HepG2 (cell line): ENCODE measurements around the gene RAB36. TPM values are rescaled to one million over a fixed set of nuclear protein-coding genes. Genes with fewer than 3 reads are reported as not detected.

Experiments
- ATAC-seq: fragments of 200-7000 bp; cut with Tn5 transposase; 3 replicates; pipeline ENCODE4 v1.9.1; 2020; ENCODE audit warnings: mild to moderate bottlenecking, moderate library complexity
- BruUV-seq: library from RNA; stranded (reverse); fragments of 400-500 nt; replicated peaks from 2 replicates; lab custom pipeline; 2021; lab: Mats Ljungman, UMichigan
- CTCF ChIA-PET: fragments of 300-600 bp; formaldehyde crosslinking; extraction: SDS; loops from one replicate; lab custom pipeline; 2021; ENCODE audit warnings: low total read pairs, inconsistent platforms, low intra/inter-chr PET ratio; lab: Yijun Ruan, JAX
- POLR2A ChIA-PET: fragments of 350-600 bp; sonication (Branson Sonifier 250); formaldehyde crosslinking; loops from one replicate; lab custom pipeline; 2020; ENCODE audit warnings: antibody characterized with exemption, inconsistent platforms; lab: Yijun Ruan, JAX
- DNase-seq: peaks from one replicate; pipeline ENCODE4 v3.0.0-alpha.2; 2015; ENCODE audit warnings: low spot score
- FAIRE-seq: peaks from 3 replicates; lab custom pipeline; 2011; peaks lifted over from hg19 to GRCh38; lab: Jason Lieb, UNC
- H2AFZ ChIP-seq: one replicate; pipeline ENCODE4 v1.6.1; 2011; ENCODE audit warnings: low read length, inconsistent platforms
- H3K27ac ChIP-seq: fragments of 300-600 bp; 3 replicates; pipeline ENCODE4 v1.8.0; 2011; ENCODE audit warnings: mixed run types, mild to moderate bottlenecking, mixed read lengths, low read length, inconsistent platforms; ENCODE audit not compliant: insufficient read depth; ENCODE audit errors: extremely low read length
- H3K27me3 ChIP-seq, 2 experiments: fragments of 200-600 bp in 1 of 2; 2 replicates in 1 of 2; 3 replicates in 1 of 2; pipeline versions ENCODE4 v1.6.0 to v1.8.0; 2011; ENCODE audit warnings: low read length in 2 of 2, mild to moderate bottlenecking in 2 of 2, moderate library complexity in 2 of 2, inconsistent platforms in 1 of 2; ENCODE audit not compliant: insufficient read depth in 2 of 2, control insufficient read depth in 1 of 2
- H3K36me3 ChIP-seq, 2 experiments: fragments of 200-600 bp in 1 of 2; replicated peaks in 1 of 2; 2 replicates in 1 of 2; 3 replicates in 1 of 2; pipeline versions ENCODE4 v1.5.1 to v1.8.0; 2011; ENCODE audit warnings: low read length in 2 of 2, inconsistent platforms in 1 of 2; ENCODE audit not compliant: insufficient read depth in 2 of 2, control insufficient read depth in 1 of 2
- H3K4me1 ChIP-seq: 2 replicates; pipeline ENCODE4 v1.5.1; 2012; ENCODE audit warnings: low read length, inconsistent platforms; ENCODE audit not compliant: insufficient read depth
- H3K4me2 ChIP-seq: 2 replicates; pipeline ENCODE4 v1.6.0; 2011; ENCODE audit warnings: low read depth, low read length, inconsistent platforms
- H3K4me3 ChIP-seq, 3 experiments: fragments of 200-600 bp in 1 of 3; sonication (generic), shearing (Covaris generic) in 1 of 3; replicated peaks in 1 of 3; 2 replicates each; pipeline ENCODE4 v1.5.1; 2011 to 2016; ENCODE audit warnings: low read length in 3 of 3, inconsistent platforms in 2 of 3, low read depth in 2 of 3, mild to moderate bottlenecking in 2 of 3, control low read depth in 1 of 3, mixed read lengths in 1 of 3; ENCODE audit not compliant: insufficient read depth in 1 of 3
- H3K79me2 ChIP-seq: one replicate; pipeline ENCODE4 v1.6.1; 2011; ENCODE audit warnings: low read length, inconsistent platforms; ENCODE audit not compliant: insufficient read depth
- H3K9ac ChIP-seq: 2 replicates; pipeline ENCODE4 v1.6.0; 2011; ENCODE audit warnings: mild to moderate bottlenecking, low read depth, low read length, inconsistent platforms; ENCODE audit not compliant: insufficient read depth
- H3K9me3 ChIP-seq: 2 replicates; pipeline ENCODE4 v1.5.1; 2012; ENCODE audit warnings: mild to moderate bottlenecking, low read length
- H4K20me1 ChIP-seq: 2 replicates; pipeline ENCODE4 v1.6.0; 2011; ENCODE audit warnings: inconsistent platforms, mild to moderate bottlenecking, low read length, moderate library complexity; ENCODE audit not compliant: insufficient read depth
- ATF7-NPFF ChIP-seq: sonication (generic); formaldehyde crosslinking; IDR thresholded peaks from 2 replicates; pipeline ENCODE4 v1.8.1; 2023; ENCODE audit warnings: mild to moderate bottlenecking, low read depth, missing genetic modification reagents, moderate library complexity
- FOXC1 ChIP-seq: sonication (generic); formaldehyde crosslinking; IDR thresholded peaks from 2 replicates; pipeline ENCODE4 v1.8.0; 2022; ENCODE audit warnings: mild to moderate bottlenecking, missing genetic modification reagents, borderline replicate concordance
- NFKB2 ChIP-seq: sonication (generic); formaldehyde crosslinking; IDR thresholded peaks from 2 replicates; pipeline ENCODE4 v1.4.0; 2020; ENCODE audit warnings: missing genetic modification reagents, borderline replicate concordance
- ZBTB7A ChIP-seq: sonication (generic); formaldehyde crosslinking; IDR thresholded peaks from 2 replicates; pipeline ENCODE4 v1.8.0; 2022; ENCODE audit warnings: mild to moderate bottlenecking, missing genetic modification reagents
- ZC3H13 ChIP-seq: sonication (generic); formaldehyde crosslinking; IDR thresholded peaks from 2 replicates; pipeline ENCODE4 v1.8.1; 2023; ENCODE audit warnings: mild to moderate bottlenecking, missing genetic modification reagents, moderate library complexity
- ZNF772 ChIP-seq: sonication (generic); formaldehyde crosslinking; IDR thresholded peaks from 2 replicates; pipeline ENCODE4 v1.5.0; 2020; ENCODE audit warnings: mild to moderate bottlenecking, missing genetic modification reagents
- WGBS: methylation state at CpG from one replicate; pipeline ENCODE4 v1.1.6; 2017; ENCODE audit warnings: low lambda C conversion rate; 5-methylcytosine and 5-hydroxymethylcytosine counted together
- in situ Hi-C: cut with HindIII; loops from 2 replicates; pipeline ENCODE4 v1.10.0; 2017; ENCODE audit warnings: low pct_unique_long_range_greater_than_20kb; ENCODE audit not compliant: extremely low pct_ligation_motif_present
- intact Hi-C: fragments of 100-400 bp; cut with micrococcal nuclease; formaldehyde crosslinking; loops from one replicate; pipeline ENCODE4 v1.10.0; 2022; ENCODE audit not compliant: unreplicated experiment
- polyA plus RNA-seq, 8 experiments: library from polyadenylated mRNA; depleted of rRNA in 3 of 8; stranded (reverse) in 7 of 8; unstranded in 1 of 8; fragments of >200 nt; fragmentation: Illumina TruSeq in 4 of 8; extraction: Trizol in 4 of 8; gene quantifications; 2 replicates each; pipeline versions ENCODE4 v1.2.1 to v1.2.3, GENCODE V29; 2011 to 2016; ENCODE audit warnings: low read depth in 4 of 8, missing spikeins in 1 of 8, mixed read lengths in 1 of 8; ENCODE audit not compliant: insufficient read depth in 1 of 8
- total RNA-seq, 5 experiments: library from RNA; depleted of rRNA; stranded (reverse); fragments of >200 nt; fragmentation: Illumina TruSeq; extraction: Trizol; gene quantifications; 2 replicates each; pipeline ENCODE4 v1.2.3, GENCODE V29; 2016; ENCODE audit warnings: low read depth in 1 of 5
- TF ChIP-seq, protein P1 (sequence below): sonication (generic); formaldehyde crosslinking; IDR thresholded peaks from 2 replicates; pipeline ENCODE4 v1.4.0; 2020; ENCODE audit warnings: missing genetic modification reagents
- TF ChIP-seq, protein P2 (sequence below): sonication (generic); formaldehyde crosslinking; conservative IDR thresholded peaks from 2 replicates; pipeline ENCODE4 v1.8.0; 2022; ENCODE audit warnings: mild to moderate bottlenecking, moderate library complexity, missing genetic modification reagents
- TF ChIP-seq, protein P3 (sequence below): sonication (generic); IDR thresholded peaks from 2 replicates; pipeline ENCODE4 v1.6.1; 2016; ENCODE audit warnings: low read depth, borderline replicate concordance
- TF ChIP-seq, protein P4 (sequence below): sonication (generic); formaldehyde crosslinking; IDR thresholded peaks from 2 replicates; pipeline ENCODE4 v1.5.1; 2020; ENCODE audit warnings: mild to moderate bottlenecking, missing genetic modification reagents, moderate library complexity

Gene RAB36
- total and polyA plus RNA-seq, 2 of the 13 experiments (the other 11 are each of a cell fraction or from before 2014, with no cell fraction given), result 0.24 to 0.86 TPM

DNA sequence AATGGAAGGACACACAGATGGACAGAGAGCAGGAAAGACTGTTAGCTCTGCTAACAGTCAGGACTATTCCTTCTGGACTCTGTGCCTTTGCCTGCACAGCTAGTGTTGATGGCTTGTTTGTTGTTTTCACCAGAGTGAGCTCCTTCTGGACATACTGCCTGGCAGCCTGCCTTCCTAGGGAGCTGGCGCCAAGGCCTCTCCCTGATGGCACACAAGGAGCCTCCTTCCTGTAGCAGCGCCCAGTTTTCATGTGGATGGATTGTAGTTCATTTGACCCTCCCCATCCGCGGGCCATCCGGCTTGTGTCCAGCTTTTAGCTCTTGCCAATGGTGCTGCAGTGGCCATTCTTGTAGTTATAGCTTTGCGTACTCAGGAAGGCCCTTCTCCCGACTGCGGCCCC lies 18.4 kb downstream of the RAB36 start (continued):
- TF ChIP-seq, protein P1, sequence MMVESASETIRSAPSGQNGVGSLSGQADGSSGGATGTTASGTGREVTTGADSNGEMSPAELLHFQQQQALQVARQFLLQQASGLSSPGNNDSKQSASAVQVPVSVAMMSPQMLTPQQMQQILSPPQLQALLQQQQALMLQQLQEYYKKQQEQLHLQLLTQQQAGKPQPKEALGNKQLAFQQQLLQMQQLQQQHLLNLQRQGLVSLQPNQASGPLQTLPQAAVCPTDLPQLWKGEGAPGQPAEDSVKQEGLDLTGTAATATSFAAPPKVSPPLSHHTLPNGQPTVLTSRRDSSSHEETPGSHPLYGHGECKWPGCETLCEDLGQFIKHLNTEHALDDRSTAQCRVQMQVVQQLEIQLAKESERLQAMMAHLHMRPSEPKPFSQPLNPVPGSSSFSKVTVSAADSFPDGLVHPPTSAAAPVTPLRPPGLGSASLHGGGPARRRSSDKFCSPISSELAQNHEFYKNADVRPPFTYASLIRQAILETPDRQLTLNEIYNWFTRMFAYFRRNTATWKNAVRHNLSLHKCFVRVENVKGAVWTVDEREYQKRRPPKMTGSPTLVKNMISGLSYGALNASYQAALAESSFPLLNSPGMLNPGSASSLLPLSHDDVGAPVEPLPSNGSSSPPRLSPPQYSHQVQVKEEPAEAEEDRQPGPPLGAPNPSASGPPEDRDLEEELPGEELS (CRISPR knock-in tag), result peak; percentile 52; the same call in 1 of the 2 replicates

DNA sequence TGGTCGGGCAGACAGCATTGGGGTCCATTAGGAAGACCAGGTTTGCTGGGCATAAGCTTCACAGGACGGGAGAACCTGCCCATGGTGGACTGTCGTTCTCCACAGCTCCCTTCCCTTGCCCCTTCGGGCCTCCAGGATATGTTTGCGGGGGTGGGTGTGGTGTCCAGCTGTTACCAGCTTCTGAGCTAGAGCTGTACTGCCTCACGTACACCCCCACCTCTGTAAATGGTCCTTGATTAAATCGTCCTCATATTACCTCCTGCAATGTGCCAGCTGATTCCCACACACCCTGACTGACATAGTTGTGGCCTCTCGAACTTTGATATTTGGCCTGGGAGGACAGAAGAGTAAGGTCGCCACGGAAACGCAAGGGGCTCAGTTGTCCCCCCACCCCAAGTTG lies 18.8 kb downstream of the RAB36 start:
- intact Hi-C loops (no loop called here), in situ Hi-C loops (loop anchor here (25.0 kb wide), 1 partner anchor 398 kb away; no protein-coding TSS in a partner anchor)
- Histone ChIP-seq H3K4me2 (peak overlapping the region; percentile 60), H3K4me1 (peaks cover 81% of the 10 kb centered on the region), H3K27ac (peak overlapping the region; percentile 11), H3K9ac (no peak overlapping the region), H3K36me3 (no peaks in the 10 kb centered on the region), H3K4me3 (peak overlapping the region in 1 of 3 experiments; percentile 42; a peak in 2 of 6 replicates), H3K27me3 (no peaks in the 10 kb centered on the region), H3K79me2 (no peaks in the 10 kb centered on the region), H3K9me3 (no peaks in the 10 kb centered on the region), H4K20me1 (no peaks in the 10 kb centered on the region), H2AFZ (no peak overlapping the region)
- POLR2A ChIA-PET, result interaction anchor here (1.1 kb wide), 1 partner anchor 19 kb away, joined by 4 read pairs; the partner anchor contains the start of gene RAB36
- ATAC-seq (peak; percentile 6; the same call in 2 of the 3 replicates), DNase-seq (no peak), FAIRE-seq (no peak)
- no TSS peak for BruUV-seq
- CTCF ChIA-PET, result no interaction called here
- WGBS, result 11% methylated on average over 8 of the region's 11 CpGs
- peak; percentile 24; the same call in 1 of the 2 replicates for TF ChIP-seq ATF7-NPFF (CRISPR knock-in tag)
- TF ChIP-seq, protein P2, sequence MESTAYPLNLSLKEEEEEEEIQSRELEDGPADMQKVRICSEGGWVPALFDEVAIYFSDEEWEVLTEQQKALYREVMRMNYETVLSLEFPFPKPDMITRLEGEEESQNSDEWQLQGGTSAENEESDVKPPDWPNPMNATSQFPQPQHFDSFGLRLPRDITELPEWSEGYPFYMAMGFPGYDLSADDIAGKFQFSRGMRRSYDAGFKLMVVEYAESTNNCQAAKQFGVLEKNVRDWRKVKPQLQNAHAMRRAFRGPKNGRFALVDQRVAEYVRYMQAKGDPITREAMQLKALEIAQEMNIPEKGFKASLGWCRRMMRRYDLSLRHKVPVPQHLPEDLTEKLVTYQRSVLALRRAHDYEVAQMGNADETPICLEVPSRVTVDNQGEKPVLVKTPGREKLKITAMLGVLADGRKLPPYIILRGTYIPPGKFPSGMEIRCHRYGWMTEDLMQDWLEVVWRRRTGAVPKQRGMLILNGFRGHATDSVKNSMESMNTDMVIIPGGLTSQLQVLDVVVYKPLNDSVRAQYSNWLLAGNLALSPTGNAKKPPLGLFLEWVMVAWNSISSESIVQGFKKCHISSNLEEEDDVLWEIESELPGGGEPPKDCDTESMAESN, result 0 out of 2 replicates have a peak, but pooled peaks have one; percentile 24
- 0 out of 2 replicates have a peak, but pooled peaks have one; percentile 23 for TF ChIP-seq ZNF772
- 0 out of 2 replicates have a peak, but pooled peaks have one; percentile 40 for TF ChIP-seq ZC3H13 (CRISPR knock-in tag)
- TF ChIP-seq ZBTB7A (CRISPR knock-in tag), result 0 out of 2 replicates have a peak, but pooled peaks have one; percentile 8
- TF ChIP-seq, protein P3, sequence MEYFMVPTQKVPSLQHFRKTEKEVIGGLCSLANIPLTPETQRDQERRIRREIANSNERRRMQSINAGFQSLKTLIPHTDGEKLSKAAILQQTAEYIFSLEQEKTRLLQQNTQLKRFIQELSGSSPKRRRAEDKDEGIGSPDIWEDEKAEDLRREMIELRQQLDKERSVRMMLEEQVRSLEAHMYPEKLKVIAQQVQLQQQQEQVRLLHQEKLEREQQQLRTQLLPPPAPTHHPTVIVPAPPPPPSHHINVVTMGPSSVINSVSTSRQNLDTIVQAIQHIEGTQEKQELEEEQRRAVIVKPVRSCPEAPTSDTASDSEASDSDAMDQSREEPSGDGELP, result peak; percentile 74; the same call in 1 of the 2 replicates
- 0 out of 2 replicates have a peak, but pooled peaks have one; percentile 49 for TF ChIP-seq FOXC1 (CRISPR knock-in tag)
- TF ChIP-seq NFKB2 (CRISPR knock-in tag), result 0 out of 2 replicates have a peak, but pooled peaks have one; percentile 37
- TF ChIP-seq, protein P4, sequence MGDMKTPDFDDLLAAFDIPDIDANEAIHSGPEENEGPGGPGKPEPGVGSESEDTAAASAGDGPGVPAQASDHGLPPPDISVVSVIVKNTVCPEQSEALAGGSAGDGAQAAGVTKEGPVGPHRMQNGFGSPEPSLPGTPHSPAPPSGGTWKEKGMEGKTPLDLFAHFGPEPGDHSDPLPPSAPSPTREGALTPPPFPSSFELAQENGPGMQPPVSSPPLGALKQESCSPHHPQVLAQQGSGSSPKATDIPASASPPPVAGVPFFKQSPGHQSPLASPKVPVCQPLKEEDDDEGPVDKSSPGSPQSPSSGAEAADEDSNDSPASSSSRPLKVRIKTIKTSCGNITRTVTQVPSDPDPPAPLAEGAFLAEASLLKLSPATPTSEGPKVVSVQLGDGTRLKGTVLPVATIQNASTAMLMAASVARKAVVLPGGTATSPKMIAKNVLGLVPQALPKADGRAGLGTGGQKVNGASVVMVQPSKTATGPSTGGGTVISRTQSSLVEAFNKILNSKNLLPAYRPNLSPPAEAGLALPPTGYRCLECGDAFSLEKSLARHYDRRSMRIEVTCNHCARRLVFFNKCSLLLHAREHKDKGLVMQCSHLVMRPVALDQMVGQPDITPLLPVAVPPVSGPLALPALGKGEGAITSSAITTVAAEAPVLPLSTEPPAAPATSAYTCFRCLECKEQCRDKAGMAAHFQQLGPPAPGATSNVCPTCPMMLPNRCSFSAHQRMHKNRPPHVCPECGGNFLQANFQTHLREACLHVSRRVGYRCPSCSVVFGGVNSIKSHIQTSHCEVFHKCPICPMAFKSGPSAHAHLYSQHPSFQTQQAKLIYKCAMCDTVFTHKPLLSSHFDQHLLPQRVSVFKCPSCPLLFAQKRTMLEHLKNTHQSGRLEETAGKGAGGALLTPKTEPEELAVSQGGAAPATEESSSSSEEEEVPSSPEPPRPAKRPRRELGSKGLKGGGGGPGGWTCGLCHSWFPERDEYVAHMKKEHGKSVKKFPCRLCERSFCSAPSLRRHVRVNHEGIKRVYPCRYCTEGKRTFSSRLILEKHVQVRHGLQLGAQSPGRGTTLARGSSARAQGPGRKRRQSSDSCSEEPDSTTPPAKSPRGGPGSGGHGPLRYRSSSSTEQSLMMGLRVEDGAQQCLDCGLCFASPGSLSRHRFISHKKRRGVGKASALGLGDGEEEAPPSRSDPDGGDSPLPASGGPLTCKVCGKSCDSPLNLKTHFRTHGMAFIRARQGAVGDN (CRISPR knock-in tag), result peak; percentile 64
